MCF 10A (cell line): ENCODE results near the gene CST5. TPM values are rescaled to one million over a fixed set of nuclear protein-coding genes. Genes with fewer than 3 reads are reported as not detected.
"Not testable (repeated sequence)": the region's sequence is repeated elsewhere in the genome, so short reads cannot be mapped to it uniquely, and the experiment has no call there.

Source experiments
- BruUV-seq: library from RNA; stranded (reverse); fragments of 400-500 nt; replicated peaks from 2 replicates; lab custom pipeline; 2021; lab: Mats Ljungman, UMichigan
- CTCF ChIA-PET: fragments of 300-600 bp; sonication (Branson Sonifier 250); formaldehyde crosslinking; extraction: SDS; loops from one replicate; lab custom pipeline; 2021; ENCODE audit warnings: antibody characterized with exemption, inconsistent platforms; lab: Yijun Ruan, JAX
- POLR2A ChIA-PET: fragments of 300-600, 350-650 bp; sonication (Branson Sonifier 250); formaldehyde crosslinking; extraction: SDS; loops from one replicate; lab custom pipeline; 2020; ENCODE audit warnings: antibody characterized with exemption, inconsistent platforms; lab: Yijun Ruan, JAX
- DNase-seq: peaks from one replicate; pipeline ENCODE4 v3.0.0-alpha.2; 2018; ENCODE audit not compliant: unreplicated experiment
- H3K27ac Mint-ChIP-seq: one replicate; pipeline ENCODE4 v1.8.0; 2022; ENCODE audit warnings: mild to moderate bottlenecking, low read depth, mixed read lengths; ENCODE audit not compliant: unreplicated experiment
- H3K27me3 Mint-ChIP-seq: one replicate; pipeline ENCODE4 v1.8.0; 2022; ENCODE audit warnings: mixed read lengths; ENCODE audit not compliant: insufficient read depth, unreplicated experiment
- H3K36me3 Mint-ChIP-seq: one replicate; pipeline ENCODE4 v1.8.0; 2022; ENCODE audit warnings: mild to moderate bottlenecking, moderate library complexity, mixed read lengths; ENCODE audit not compliant: insufficient read depth, unreplicated experiment
- H3K4me1 Mint-ChIP-seq: one replicate; pipeline ENCODE4 v1.8.0; 2022; ENCODE audit warnings: mixed read lengths; ENCODE audit not compliant: insufficient read depth, unreplicated experiment
- H3K4me3 Mint-ChIP-seq: one replicate; pipeline ENCODE4 v1.8.0; 2022; ENCODE audit warnings: mild to moderate bottlenecking, moderate library complexity, mixed read lengths; ENCODE audit not compliant: unreplicated experiment
- H3K9me3 Mint-ChIP-seq: one replicate; pipeline ENCODE4 v1.8.0; 2022; ENCODE audit warnings: mixed read lengths; ENCODE audit not compliant: unreplicated experiment
- intact Hi-C: fragments of 100-400 bp; cut with micrococcal nuclease; formaldehyde crosslinking; loops from 2 replicates; pipeline ENCODE4 v1.14.1; 2022
- total RNA-seq: library from RNA; stranded (reverse); gene quantifications from 2 replicates; pipeline ENCODE4 v1.2.3, GENCODE V29; 2022
- TF ChIP-seq, protein P1 (sequence below): fragments of 200-600 bp; IDR thresholded peaks from one replicate; pipeline ENCODE4 v1.8.0; 2022; ENCODE audit warnings: antibody characterized with exemption, mild to moderate bottlenecking; ENCODE audit not compliant: unreplicated experiment

CST5 gene
- total RNA-seq, 1 experiment from 2014 or later = not detected

DNA sequence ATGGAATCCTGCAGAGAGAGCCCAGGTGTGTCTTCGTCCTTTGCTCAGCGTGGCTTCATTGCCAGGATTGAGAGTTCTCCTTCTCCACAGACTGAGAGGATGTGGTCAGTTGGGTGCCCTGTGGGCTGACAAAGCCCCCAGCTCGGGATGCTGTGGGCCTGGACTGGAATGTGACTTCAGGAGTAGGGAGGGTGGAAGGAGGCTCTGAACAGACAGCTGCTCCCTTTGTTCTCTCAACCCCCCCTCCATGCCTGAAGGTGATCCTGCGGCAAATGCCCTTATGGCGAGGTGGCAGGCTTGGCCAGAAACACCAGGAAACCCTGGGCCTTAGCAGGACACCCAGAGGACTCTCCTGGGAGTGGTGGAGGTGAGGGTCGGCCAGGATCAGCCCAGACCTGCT, 1.8 kb upstream of the CST5 start:
- no TSS peak for BruUV-seq
- TF ChIP-seq, protein P1, sequence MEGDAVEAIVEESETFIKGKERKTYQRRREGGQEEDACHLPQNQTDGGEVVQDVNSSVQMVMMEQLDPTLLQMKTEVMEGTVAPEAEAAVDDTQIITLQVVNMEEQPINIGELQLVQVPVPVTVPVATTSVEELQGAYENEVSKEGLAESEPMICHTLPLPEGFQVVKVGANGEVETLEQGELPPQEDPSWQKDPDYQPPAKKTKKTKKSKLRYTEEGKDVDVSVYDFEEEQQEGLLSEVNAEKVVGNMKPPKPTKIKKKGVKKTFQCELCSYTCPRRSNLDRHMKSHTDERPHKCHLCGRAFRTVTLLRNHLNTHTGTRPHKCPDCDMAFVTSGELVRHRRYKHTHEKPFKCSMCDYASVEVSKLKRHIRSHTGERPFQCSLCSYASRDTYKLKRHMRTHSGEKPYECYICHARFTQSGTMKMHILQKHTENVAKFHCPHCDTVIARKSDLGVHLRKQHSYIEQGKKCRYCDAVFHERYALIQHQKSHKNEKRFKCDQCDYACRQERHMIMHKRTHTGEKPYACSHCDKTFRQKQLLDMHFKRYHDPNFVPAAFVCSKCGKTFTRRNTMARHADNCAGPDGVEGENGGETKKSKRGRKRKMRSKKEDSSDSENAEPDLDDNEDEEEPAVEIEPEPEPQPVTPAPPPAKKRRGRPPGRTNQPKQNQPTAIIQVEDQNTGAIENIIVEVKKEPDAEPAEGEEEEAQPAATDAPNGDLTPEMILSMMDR = no peak
- no peak for DNase-seq

DNA sequence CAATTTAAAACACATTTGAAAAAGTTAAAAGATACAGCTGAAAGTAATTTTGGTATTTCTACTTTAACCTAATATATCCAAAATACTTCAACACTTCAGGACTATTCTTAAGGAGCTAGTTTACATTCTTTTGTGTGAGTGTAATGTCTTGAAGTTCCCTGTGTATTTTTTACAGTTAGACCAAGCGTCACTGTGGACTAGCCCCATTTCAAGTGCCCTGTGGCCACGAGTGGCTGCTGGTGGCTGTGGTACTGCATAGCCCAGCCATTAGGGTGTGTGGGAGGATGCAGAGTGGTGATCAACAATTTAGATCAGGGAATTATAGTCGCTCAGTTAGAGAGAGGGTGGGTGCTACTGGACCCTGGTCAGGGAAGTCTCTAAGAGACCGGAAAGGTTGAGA, 869 bp upstream of the CST5 start:
- Mint-ChIP-seq H3K27me3 (no peaks in the 10 kb centered on the region), H3K4me1 (no peaks in the 10 kb centered on the region), H3K4me3 (no peak overlapping the region), H3K9me3 (peaks cover 10% of the 10 kb centered on the region), H3K27ac (no peak overlapping the region), H3K36me3 (no peaks in the 10 kb centered on the region)
- no peak for DNase-seq
- ChIA-PET POLR2A (no interaction called here), CTCF (interaction anchor here (1.0 kb wide), 2 partner anchors 8 to 439 kb away, joined by 3 read pairs; no protein-coding TSS in a partner anchor)
- TF ChIP-seq, protein P1 = no peak
- no TSS peak for BruUV-seq
- intact Hi-C loops = no loop called here

More for the DNA sequence above, 1.8 kb upstream of the CST5 start:
- no peak overlapping the region for H3K4me3 Mint-ChIP-seq
- intact Hi-C loops = no loop called here
- no peaks in the 10 kb centered on the region for H3K4me1 Mint-ChIP-seq
- H3K9me3 Mint-ChIP-seq = peaks cover under 1% of the 10 kb centered on the region
- H3K36me3 Mint-ChIP-seq = no peaks in the 10 kb centered on the region
- no peaks in the 10 kb centered on the region for H3K27me3 Mint-ChIP-seq
- CTCF ChIA-PET = no interaction called here
- POLR2A ChIA-PET = no interaction called here
- no peak overlapping the region for H3K27ac Mint-ChIP-seq

DNA sequence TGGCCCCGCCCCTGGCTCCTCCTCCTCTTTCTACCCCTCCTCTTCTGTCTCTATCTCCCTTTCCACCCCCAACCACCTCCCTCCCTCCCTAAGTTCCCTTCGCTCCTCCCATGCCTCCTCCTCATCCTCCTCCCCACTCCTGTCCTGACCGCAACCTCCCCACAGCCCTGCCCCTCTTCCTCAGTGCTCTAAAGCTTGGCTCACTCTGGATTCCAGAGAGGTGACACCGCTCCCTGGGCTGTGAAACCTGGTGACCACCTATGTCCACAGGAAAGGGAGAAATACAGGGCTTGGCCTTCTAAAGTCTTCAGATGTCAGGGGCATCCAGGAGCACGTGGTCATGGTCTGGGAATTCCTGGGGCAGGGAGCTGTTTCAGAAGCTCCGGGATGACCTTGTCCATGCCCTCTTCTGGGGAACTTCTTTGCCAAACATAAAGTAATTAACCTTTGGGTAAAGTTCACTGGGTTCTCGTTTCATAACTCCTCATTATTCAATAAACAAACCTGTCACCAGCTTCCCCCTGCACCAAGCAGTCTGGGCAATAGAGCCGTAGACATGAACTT, 345 bp upstream of the CST5 start:
- TF ChIP-seq, protein P1 = no peak
- Mint-ChIP-seq H3K4me1 (no peaks in the 10 kb centered on the region), H3K27ac (no peak overlapping the region), H3K9me3 (peaks cover 11% of the 10 kb centered on the region), H3K27me3 (no peaks in the 10 kb centered on the region), H3K36me3 (no peaks in the 10 kb centered on the region), H3K4me3 (no peak overlapping the region)
- ChIA-PET CTCF (interaction anchor here (1.0 to 1.1 kb wide), 3 partner anchors 8 to 438 kb away, joined by 3 to 4 read pairs (median 3); no protein-coding TSS in a partner anchor), POLR2A (no interaction called here)
- intact Hi-C loops = no loop called here
- no TSS peak for BruUV-seq
- no peak for DNase-seq

GRCh38 chr20:23878787-23879186, 761 bp downstream of the CST5 start:
- no peaks in the 10 kb centered on the region for H3K36me3 Mint-ChIP-seq
- no TSS peak for BruUV-seq
- ChIA-PET CTCF (interaction anchor here (0.7 to 1.1 kb wide), 2 partner anchors 59 to 88 kb away, joined by 3 to 4 read pairs; no protein-coding TSS in a partner anchor), POLR2A (no interaction called here)
- no peak for DNase-seq
- H3K27ac Mint-ChIP-seq = no peak overlapping the region
- no peaks in the 10 kb centered on the region for H3K4me1 Mint-ChIP-seq
- H3K9me3 Mint-ChIP-seq = peaks cover 11% of the 10 kb centered on the region
- no peak overlapping the region for H3K4me3 Mint-ChIP-seq
- H3K27me3 Mint-ChIP-seq = no peaks in the 10 kb centered on the region
- intact Hi-C loops = no loop called here
- TF ChIP-seq, protein P1 = no peak

- BruUV-seq = not testable (repeated sequence)
Observed at GRCh38 chr20:23878016-23878542, 1.5 kb downstream of the CST5 start.

More at GRCh38 chr20:23878016-23878542, 1.5 kb downstream of the CST5 start:
- intact Hi-C loops, DNase-seq, H3K27me3 Mint-ChIP-seq, H3K4me1 Mint-ChIP-seq, H3K27ac Mint-ChIP-seq, H3K36me3 Mint-ChIP-seq, H3K4me3 Mint-ChIP-seq, POLR2A ChIA-PET: not testable (repeated sequence)
- CTCF ChIA-PET = interaction anchor here (0.7 kb wide), 1 partner anchor 88 kb away, joined by 3 read pairs; no protein-coding TSS in a partner anchor
- peaks cover 11% of the 10 kb centered on the region for H3K9me3 Mint-ChIP-seq
